Loucy (cell line): ENCODE measurements around the gene MEIS1.

Experiments used
- CTCF ChIP-seq: fragments of 200-600 bp; sonication (generic); conservative IDR thresholded peaks from 2 replicates; pipeline ENCODE4 v1.5.1; 2014; ENCODE audit warnings: mild to moderate bottlenecking, antibody characterized with exemption, low read length
- EZH2phosphoT487 ChIP-seq: fragments of 200-600 bp; IDR thresholded peaks from 2 replicates; pipeline ENCODE4 v1.6.1; 2018; ENCODE audit warnings: antibody characterized with exemption, mild to moderate bottlenecking, moderate library complexity, borderline replicate concordance

- TF ChIP-seq CTCF = no peak
- TF ChIP-seq EZH2phosphoT487 = no peak
Observed at GRCh38 chr2:66441581-66442320, 6.8 kb downstream of the MEIS1 start.
